Esophagus muscularis mucosa (tissue), 4 donors: Measurements from ENCODE around the gene C22orf23.

Source experiments
- EP300 ChIP-seq: sonication (generic); formaldehyde crosslinking; IDR thresholded peaks from one replicate; pipeline ENCODE4 v1.6.1; 2017; ENCODE audit warnings: antibody characterized with exemption
- POLR2A ChIP-seq: fragments of 450-650 bp; IDR thresholded peaks from one replicate; pipeline ENCODE4 v1.6.1; 2017; ENCODE audit warnings: antibody characterized with exemption, moderate library complexity, mild to moderate bottlenecking, low read depth
- POLR2AphosphoS5 ChIP-seq, 2 donors: sonication (generic); formaldehyde crosslinking; IDR thresholded peaks; one replicate each; pipeline ENCODE4 v1.6.1; 2017; ENCODE audit warnings: antibody characterized with exemption in 2 of 2
- TF ChIP-seq, protein P1 (sequence below), 3 experiments: fragments of 200-600 bp in 2 of 3; fragments of 450-650 bp in 1 of 3; sonication (generic) in 2 of 3; IDR thresholded peaks; one replicate each; pipeline ENCODE4 v1.5.1; 2017 to 2019; ENCODE audit warnings: antibody characterized with exemption in 3 of 3, mild to moderate bottlenecking in 2 of 3, moderate library complexity in 1 of 3

DNA sequence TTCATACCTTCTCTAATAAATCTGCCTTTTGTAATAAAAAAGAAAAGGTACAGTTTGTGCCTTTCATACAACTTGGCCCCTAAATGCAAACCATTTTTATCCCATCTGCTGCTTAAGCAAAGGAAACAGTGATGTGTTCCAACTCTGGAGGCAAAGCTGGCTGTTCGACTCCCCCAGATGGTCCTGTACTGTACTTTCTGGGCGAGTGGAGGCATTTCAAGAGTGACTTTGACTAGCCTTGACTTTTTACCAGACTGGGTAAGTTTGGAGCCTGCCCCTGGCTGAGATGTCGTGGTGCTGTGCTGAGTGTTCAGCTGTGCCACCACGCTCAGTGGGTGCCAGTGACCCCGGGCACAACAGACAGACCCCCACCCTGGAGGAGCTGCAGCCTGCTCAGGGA is 37.1 kb downstream of the C22orf23 start:
- TF ChIP-seq, protein P1, sequence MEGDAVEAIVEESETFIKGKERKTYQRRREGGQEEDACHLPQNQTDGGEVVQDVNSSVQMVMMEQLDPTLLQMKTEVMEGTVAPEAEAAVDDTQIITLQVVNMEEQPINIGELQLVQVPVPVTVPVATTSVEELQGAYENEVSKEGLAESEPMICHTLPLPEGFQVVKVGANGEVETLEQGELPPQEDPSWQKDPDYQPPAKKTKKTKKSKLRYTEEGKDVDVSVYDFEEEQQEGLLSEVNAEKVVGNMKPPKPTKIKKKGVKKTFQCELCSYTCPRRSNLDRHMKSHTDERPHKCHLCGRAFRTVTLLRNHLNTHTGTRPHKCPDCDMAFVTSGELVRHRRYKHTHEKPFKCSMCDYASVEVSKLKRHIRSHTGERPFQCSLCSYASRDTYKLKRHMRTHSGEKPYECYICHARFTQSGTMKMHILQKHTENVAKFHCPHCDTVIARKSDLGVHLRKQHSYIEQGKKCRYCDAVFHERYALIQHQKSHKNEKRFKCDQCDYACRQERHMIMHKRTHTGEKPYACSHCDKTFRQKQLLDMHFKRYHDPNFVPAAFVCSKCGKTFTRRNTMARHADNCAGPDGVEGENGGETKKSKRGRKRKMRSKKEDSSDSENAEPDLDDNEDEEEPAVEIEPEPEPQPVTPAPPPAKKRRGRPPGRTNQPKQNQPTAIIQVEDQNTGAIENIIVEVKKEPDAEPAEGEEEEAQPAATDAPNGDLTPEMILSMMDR (IDR thresholded peaks at IDR 0.05), result no peak
- no peak for TF ChIP-seq POLR2A
- no peak for TF ChIP-seq POLR2AphosphoS5 (IDR thresholded peaks at IDR 0.05)
- no peak for TF ChIP-seq EP300
